MM.1S (cell line): ENCODE data around the gene SNX9.

Experiments used
- EZH2 ChIP-seq: fragments of 300-600 bp; sonication (generic); optimal IDR thresholded peaks from 2 replicates; pipeline ENCODE3; 2017; ENCODE audit warnings: low read depth, mild to moderate bottlenecking, antibody characterized with exemption, low read length, mixed read lengths
- EZH2phosphoT487 ChIP-seq: fragments of 300-600 bp; sonication (generic); IDR thresholded peaks from 2 replicates; pipeline ENCODE4 v1.6.1; 2018; ENCODE audit warnings: antibody characterized with exemption, low read length
- TF ChIP-seq, protein P1 (sequence below): fragments of 300-600 bp; sonication (generic); IDR thresholded peaks from 2 replicates; pipeline ENCODE4 v1.5.1; 2016; ENCODE audit warnings: antibody characterized with exemption, low read length, mixed read lengths

DNA sequence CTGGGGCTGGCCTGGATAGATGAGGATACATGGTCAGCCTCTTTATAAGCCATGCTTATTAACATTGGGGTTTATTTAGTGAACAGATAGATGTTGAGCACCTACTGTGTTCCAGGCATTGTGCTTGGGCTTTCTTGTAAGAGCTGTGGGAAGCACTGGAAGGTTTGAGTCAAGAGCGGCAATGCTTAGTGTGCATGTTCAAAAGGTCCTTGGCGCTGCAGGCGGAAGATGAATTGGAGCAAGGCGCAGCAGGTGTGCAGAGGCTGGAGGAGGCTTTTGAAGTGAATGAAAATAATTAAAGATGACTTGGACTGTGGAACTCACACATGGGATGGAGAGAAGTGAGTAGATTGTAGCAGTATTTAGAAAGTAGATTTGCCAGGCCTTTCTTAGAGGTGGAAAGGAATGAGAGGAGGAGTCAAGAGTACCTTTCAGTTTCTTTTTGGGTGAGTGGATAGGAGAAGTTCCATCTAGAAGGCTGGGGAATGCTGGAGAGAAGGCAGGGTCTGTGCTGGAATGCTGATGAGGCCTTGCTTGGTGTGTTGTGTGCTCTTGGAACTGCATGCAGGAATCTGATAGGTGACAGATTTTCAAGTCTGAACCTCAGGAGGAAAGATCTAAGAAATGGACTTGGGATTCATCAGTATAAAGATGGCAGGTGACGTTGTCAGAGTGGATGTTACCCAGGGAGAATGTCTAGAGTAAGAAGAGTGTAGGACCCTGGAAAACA, 26.4 kb downstream of the SNX9 start:
- TF ChIP-seq, protein P1, sequence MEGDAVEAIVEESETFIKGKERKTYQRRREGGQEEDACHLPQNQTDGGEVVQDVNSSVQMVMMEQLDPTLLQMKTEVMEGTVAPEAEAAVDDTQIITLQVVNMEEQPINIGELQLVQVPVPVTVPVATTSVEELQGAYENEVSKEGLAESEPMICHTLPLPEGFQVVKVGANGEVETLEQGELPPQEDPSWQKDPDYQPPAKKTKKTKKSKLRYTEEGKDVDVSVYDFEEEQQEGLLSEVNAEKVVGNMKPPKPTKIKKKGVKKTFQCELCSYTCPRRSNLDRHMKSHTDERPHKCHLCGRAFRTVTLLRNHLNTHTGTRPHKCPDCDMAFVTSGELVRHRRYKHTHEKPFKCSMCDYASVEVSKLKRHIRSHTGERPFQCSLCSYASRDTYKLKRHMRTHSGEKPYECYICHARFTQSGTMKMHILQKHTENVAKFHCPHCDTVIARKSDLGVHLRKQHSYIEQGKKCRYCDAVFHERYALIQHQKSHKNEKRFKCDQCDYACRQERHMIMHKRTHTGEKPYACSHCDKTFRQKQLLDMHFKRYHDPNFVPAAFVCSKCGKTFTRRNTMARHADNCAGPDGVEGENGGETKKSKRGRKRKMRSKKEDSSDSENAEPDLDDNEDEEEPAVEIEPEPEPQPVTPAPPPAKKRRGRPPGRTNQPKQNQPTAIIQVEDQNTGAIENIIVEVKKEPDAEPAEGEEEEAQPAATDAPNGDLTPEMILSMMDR = no peak
- no peak for TF ChIP-seq EZH2
- TF ChIP-seq EZH2phosphoT487 = no peak
